HepG2 (cell line): ENCODE data around the gene TOR4A.

Experiments
- ISL2 ChIP-seq: sonication (generic); formaldehyde crosslinking; IDR thresholded peaks from 2 replicates; pipeline ENCODE4 v1.5.0; 2020; ENCODE audit warnings: missing genetic modification reagents
- PHF20 ChIP-seq: sonication (generic); formaldehyde crosslinking; IDR thresholded peaks from 2 replicates; pipeline ENCODE4 v1.5.0; 2020; ENCODE audit warnings: mild to moderate bottlenecking, missing genetic modification reagents
- RORA ChIP-seq: sonication (generic); formaldehyde crosslinking; IDR thresholded peaks from 2 replicates; pipeline ENCODE4 v1.5.0; 2020; ENCODE audit warnings: mild to moderate bottlenecking, missing genetic modification reagents, moderate library complexity
- SP1 ChIP-seq, 2 experiments: fragments of 450-650 bp in 1 of 2; sonication (generic) in 1 of 2; formaldehyde crosslinking in 1 of 2; IDR thresholded peaks; 2 replicates each; pipeline versions ENCODE4 v1.4.0 to v1.6.1; 2016 to 2020; ENCODE audit warnings: missing genetic modification reagents in 1 of 2

DNA sequence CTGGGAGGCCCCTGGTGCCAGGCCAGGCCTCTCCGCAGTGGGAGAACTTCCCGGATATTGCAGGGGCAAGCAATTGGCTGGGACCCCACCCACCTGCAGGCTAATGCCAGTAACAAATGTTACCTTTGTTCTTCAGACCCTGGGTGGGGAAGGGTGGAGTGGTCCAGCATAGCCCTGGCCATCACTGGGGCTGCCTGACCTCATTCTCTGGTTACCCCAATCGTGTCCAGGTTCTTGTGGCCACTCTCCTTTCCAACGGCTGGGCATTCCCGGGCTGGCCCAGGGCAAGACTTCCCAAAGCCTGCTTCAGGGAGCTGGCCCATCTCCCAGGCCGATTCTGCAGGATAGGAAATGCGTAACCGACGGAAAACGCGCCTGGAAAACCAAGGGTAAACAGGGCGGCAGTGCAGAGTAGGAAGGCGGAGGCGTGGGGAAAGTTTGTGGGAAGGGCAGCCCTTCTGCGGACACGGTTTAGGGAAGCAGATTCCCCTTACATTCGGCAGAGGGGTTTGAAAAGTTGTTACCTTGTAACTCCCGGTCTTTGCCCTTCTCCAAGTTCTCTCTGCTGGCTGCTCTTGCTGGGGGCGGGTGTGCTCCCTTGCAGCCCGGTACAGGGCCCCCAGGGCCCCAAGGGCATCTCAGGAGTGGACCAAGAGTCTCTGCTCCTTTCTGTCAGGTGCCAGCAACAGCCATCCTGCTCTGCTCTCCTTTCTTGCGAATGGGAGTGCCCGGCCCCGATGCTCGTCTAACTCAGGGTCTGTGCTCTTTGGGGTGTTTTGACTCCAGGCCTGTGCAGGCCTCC, 21.1 kb downstream of the TOR4A start:
- TF ChIP-seq ISL2 (no peak), RORA (CRISPR knock-in tag) (no peak), PHF20 (CRISPR knock-in tag) (no peak), SP1 (IDR thresholded peaks at IDR 0.05) (no peak), SP1 (CRISPR knock-in tag; IDR thresholded peaks at IDR 0.05) (no peak)
